HG03457 (cell line): ENCODE results near the gene IL1R2.

Source experiments
- ATAC-seq: cut with Tn5 transposase; IDR thresholded peaks from one replicate; pipeline ENCODE4 v1.9.1; 2021; ENCODE audit warnings: moderate number of reproducible peaks; ENCODE audit not compliant: unreplicated experiment

Gene IL1R2, protein sequence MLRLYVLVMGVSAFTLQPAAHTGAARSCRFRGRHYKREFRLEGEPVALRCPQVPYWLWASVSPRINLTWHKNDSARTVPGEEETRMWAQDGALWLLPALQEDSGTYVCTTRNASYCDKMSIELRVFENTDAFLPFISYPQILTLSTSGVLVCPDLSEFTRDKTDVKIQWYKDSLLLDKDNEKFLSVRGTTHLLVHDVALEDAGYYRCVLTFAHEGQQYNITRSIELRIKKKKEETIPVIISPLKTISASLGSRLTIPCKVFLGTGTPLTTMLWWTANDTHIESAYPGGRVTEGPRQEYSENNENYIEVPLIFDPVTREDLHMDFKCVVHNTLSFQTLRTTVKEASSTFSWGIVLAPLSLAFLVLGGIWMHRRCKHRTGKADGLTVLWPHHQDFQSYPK

DNA sequence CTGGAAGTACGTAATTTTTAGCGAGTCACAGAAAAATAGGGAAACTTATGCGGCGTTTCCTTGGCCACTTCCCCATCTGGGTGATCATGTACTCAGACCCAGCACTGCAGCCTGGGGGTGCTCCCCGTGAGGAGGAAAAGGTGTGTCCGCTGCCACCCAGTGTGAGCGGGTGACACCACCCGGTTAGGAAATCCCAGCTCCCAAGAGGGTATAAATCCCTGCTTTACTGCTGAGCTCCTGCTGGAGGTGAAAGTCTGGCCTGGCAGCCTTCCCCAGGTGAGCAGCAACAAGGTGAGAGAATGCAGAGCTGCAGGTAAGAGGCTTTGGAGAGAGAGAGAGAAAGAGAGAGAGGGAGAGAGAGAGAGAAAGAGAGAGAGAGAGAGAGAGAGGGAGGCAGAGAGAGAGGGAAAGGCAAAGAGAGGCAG is at the start of gene IL1R2:
Gene IL1R2, plus strand, starts transcription at position 240 of the 425 bp plus-strand sequence. CDS start 16,616 bp downstream, outside the sequence.
- no peak for ATAC-seq

- no peak for ATAC-seq
These were observed 48.9 kb upstream of the IL1R2 start for GRCh38 chr2:101942851-101943250.

- no peak for ATAC-seq
These were observed 45.3 kb upstream of the IL1R2 start for GRCh38 chr2:101946372-101947039.

DNA sequence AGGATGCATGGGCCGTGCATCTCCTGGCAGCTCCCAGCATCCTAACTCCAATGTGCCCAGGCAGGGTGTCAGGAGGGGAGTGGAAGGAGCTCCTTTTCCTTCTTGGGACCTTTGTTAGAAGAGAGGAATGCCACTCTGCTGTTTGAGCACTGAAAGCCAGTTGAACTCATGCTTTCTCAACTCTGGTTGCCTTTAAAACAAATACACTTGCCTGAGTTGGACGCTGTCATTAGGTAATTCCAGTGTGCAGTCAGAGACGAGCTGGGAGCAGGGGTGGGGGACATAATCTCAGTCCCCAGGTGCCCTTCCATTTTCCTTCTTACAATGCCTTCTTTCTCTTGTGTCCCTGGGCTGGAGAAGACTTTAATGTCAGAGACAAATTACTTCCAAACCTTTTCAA is 44.4 kb upstream of the IL1R2 start:
- ATAC-seq = no peak

DNA sequence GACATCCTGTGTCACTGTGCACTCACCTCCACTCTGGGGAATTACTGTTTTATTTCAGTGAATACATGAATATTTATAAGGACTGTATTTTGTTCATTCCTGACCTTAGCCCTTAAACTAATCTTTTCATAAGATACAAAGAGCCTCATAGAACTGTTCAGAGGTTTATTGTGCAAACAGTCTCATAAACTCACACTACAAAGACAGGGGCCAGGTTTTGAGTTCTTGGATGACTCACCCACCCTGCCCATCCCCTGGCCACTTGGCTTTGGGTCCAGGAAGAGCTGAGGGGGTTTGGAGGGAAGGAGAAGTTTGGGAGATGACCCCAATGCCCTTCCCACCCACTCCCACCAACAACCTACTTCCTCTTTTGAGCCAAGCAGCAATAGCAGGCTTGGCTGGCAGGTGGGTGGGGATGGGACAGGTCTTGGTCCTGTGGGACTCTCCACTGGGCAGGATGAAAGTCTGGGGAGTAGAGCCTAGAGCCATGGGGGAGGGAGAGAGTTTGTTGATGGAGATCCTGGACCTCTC is 43.1 kb upstream of the IL1R2 start:
- no peak for ATAC-seq

DNA sequence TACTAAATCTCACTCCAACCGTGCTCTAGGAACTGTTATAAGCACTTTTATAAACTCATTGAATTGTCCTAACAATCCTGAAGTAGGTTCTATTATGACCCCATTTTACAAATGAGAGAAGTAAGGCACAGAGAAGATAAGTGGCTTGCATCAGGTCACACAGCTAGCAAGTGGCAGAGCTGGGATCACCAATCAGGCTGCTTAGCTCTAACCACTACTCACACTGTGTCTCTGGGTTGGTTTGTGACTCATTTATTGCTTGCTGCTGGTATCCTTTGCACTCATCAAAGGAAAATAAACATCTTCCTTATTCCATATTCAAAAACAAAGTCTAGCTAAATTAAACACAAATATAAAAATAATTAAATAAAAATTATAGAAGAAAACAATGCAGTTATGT is 42.5 kb upstream of the IL1R2 start:
- no peak for ATAC-seq

DNA sequence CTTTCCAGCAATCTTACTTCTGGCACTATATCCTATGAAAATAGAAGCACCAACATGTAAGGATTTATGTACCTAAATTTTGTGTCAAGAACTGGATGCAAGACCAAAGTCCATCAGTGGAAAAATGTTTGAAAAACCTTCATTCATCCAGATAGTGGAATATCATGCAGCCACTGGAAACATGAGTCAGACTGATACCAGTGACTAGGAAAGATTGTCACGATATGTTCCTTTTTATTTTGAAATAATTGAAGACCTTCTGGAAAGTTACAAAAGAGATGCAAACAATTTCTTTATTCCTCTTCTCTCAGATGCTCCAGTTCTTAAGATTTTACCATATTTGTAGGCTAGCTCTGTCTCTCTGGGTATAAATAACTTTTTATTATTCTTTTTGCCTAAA is 40.5 kb upstream of the IL1R2 start:
- ATAC-seq = no peak

DNA sequence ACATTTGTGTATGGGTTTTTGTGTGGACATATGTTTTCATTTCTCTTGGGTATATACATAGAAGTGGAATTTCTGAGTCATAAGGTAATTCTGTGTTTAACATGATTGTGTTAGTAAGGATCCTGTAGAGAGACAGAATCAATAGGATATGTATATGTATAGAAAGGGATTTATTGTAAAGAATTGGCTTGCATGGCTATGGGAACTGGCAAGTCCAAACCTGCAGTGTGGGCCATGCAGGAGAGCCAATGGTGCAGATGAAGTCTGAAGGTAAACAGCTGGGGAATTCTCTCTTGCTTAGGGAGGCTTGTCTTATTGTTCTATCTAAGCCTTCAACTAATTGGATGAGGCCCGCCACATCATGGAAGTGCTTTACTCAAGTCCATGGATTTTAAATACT is 39.2 kb upstream of the IL1R2 start:
- ATAC-seq = no peak

- no peak for ATAC-seq
These were observed 35.0 kb upstream of the IL1R2 start for GRCh38 chr2:101956465-101957438.

- ATAC-seq = no peak
These were observed 33.7 kb upstream of the IL1R2 start for GRCh38 chr2:101958061-101958460.

GRCh38 chr2:101960819-101961337 is 30.9 kb upstream of the IL1R2 start:
- no peak for ATAC-seq

DNA sequence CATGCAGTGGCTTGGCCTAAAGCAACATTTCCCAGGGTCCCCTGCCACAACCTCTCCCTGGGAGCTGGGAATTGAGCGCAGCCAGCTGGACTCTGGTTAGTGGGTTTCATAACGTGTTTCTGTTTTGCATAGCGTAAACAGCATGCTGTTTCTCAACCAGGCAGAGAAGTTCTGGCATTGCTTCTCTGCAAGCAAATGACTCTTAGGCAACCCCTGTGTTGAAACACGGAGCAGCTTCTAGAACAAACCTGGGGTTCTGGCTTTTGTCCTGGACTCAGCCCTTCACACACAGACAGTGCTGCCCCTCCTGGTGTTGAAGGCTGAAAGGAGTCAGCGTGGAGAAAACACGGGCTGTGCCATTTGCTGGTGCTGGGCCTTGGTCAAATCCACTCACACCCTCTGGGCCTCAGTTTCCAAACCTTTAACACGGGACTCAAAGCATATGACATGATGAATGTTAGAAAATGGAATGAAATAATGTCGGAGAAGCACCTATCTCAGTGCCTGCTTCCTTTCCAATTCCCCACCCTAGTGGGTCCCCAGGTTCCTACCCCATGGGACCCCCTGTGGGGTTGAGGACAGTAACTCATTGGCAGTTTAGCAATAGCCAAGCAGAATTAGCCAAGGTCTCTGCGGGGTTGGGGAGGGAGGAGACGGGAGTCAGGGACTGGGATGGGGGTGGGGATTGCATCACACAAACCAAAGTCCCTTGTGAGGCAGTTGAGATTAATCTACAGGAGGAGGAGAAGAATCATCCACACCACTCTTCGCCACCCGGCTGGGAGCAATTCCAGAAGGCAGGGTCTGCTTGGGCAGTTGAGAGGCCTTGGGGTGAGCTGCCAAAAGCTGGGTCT is 30.2 kb upstream of the IL1R2 start:
- ATAC-seq = no peak

- no peak for ATAC-seq
These were observed 29.5 kb upstream of the IL1R2 start for GRCh38 chr2:101962309-101962708.

DNA sequence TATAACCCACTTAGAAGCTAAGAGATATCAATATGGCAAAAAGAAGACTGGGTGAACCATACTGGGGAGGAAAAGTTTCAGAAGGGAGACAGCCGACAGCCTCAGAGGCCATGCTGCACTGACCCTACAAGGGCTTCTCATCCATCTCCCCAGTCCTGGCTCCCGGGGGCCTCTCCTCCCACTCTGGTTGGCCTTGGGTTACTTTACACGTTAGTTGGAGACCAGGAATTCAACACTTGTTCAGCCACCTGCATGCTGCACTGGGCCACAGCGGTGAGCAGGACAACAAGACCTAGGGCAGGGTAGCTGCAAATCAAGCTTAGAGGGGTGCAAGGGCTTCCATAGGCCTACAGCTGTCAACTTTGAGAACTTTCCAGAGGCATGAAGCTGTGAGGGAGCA is 28.6 kb upstream of the IL1R2 start:
- ATAC-seq = no peak

DNA sequence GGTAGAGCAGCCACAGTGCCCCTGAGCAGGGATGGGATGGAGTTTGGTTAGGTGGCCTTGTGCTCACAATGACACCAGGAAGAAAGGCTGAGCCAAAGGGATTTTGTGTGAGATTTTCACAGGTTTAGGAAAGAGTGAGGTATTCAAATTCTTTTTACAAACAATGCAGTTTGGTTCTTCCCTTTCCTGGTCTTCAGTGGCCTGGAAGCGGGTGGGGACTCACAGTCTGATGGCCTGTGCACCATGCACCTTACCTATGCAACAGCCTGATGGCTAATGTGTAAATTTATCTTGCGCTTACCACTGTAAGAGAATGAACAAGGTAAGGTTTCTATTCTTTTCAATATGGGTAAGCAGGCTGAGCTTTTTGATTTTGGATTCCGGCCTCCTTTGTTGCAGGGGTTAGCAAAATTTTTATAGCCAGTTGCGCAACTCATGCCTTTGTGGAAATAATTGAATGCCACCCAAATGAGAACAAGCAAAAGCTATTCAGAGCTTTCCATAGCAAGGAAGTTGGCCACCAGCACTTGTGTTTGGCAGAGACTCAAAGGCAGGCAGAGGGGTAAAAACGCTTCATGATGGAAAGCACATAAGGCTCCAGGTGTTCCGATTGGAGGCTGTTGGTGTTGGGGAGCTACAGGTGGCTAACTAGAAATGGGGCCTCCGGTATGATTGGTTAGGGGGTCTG is 23.8 kb upstream of the IL1R2 start:
- no peak for ATAC-seq

GRCh38 chr2:101969723-101970122 is 22.0 kb upstream of the IL1R2 start:
- no peak for ATAC-seq

DNA sequence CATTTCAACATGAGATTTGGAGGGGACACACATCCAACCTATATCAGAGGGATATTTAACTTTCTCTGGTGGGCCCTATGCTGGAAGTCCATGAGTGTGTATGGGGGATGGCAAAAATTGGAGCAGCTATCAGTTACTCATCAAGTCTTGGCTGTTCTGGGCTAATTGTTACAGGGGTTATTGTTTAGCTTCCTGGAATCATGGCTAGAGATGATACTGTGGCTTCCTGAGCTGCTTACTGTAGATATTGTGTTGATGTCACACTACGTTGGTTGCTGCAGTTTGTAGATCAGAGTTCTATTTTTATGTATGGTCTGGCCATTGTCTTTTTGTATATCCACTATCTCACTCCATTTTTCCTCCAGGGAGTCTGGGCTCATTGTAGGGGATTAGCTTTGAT is 20.9 kb upstream of the IL1R2 start:
- ATAC-seq = no peak

GRCh38 chr2:101971836-101972235 is 19.9 kb upstream of the IL1R2 start:
- ATAC-seq = no peak
